GM12873 (cell line): ENCODE measurements around the gene SLC41A3.

ENCODE experiments used
- CTCF ChIP-seq: IDR thresholded peaks from 2 replicates; pipeline ENCODE4 v1.5.1; 2012; ENCODE audit warnings: low read depth, mild to moderate bottlenecking, moderate library complexity, low read length, control low read depth; ENCODE audit not compliant: insufficient read depth; ENCODE audit errors: missing control alignments

Gene SLC41A3

GRCh38 chr3:126083138-126083445 lies 832 bp downstream of the SLC41A3 start:
- TF ChIP-seq CTCF: no peak

GRCh38 chr3:126082362-126083137 lies 1.4 kb downstream of the SLC41A3 start:
- TF ChIP-seq CTCF: no peak

- peak; percentile 49 for TF ChIP-seq CTCF
Observed at GRCh38 chr3:126081618-126082361, 2.1 kb downstream of the SLC41A3 start.

- no peak for TF ChIP-seq CTCF
Observed at GRCh38 chr3:126080970-126081369, 3.0 kb downstream of the SLC41A3 start.

- TF ChIP-seq CTCF: no peak
Observed at GRCh38 chr3:126078866-126079265, 5.1 kb downstream of the SLC41A3 start.

GRCh38 chr3:126077754-126078153 lies 6.2 kb downstream of the SLC41A3 start:
- no peak for TF ChIP-seq CTCF

GRCh38 chr3:126076140-126076539 lies 7.8 kb downstream of the SLC41A3 start:
- no peak for TF ChIP-seq CTCF
